H9 (cell line): ENCODE results near the gene TUBGCP6. TPM values are rescaled to one million over a fixed set of nuclear protein-coding genes. Genes with fewer than 3 reads are reported as not detected.
A peak's percentile ranks its signal among the peaks of the same experiment; 100 is the strongest.

ENCODE experiments used
- DNase-seq: peaks from one replicate; pipeline ENCODE4 v3.0.0-alpha.2; 2017
- H2AFZ ChIP-seq: one replicate; pipeline ENCODE4 v1.6.1; 2013; ENCODE audit warnings: mild to moderate bottlenecking, low read length, control low read depth, moderate library complexity
- H2AK5ac ChIP-seq: 2 replicates; pipeline ENCODE4 v1.6.1; 2013; ENCODE audit warnings: low read length, control low read depth, mixed read lengths; ENCODE audit not compliant: insufficient read length
- H2BK120ac ChIP-seq: one replicate; pipeline ENCODE4 v1.6.1; 2013; ENCODE audit warnings: low read depth, mild to moderate bottlenecking, low read length, control low read depth, inconsistent platforms; ENCODE audit not compliant: poor library complexity, severe bottlenecking
- H2BK12ac ChIP-seq: 2 replicates; pipeline ENCODE4 v1.6.1; 2013; ENCODE audit warnings: low read length, control low read depth, mixed read lengths, low read depth; ENCODE audit not compliant: insufficient read length
- H2BK15ac ChIP-seq: 2 replicates; pipeline ENCODE4 v1.6.1; 2013; ENCODE audit warnings: low read depth, low read length, control low read depth
- H2BK20ac ChIP-seq: one replicate; pipeline ENCODE4 v1.6.1; 2013; ENCODE audit warnings: low read depth, mild to moderate bottlenecking, low read length, control low read depth, inconsistent platforms; ENCODE audit not compliant: poor library complexity, severe bottlenecking
- H2BK5ac ChIP-seq: 2 replicates; pipeline ENCODE4 v1.6.1; 2013; ENCODE audit warnings: low read length, control low read depth, mixed read lengths; ENCODE audit not compliant: insufficient read length
- H3K14ac ChIP-seq: 2 replicates; pipeline ENCODE4 v1.6.1; 2013; ENCODE audit warnings: low read length, control low read depth; ENCODE audit not compliant: insufficient read depth
- H3K18ac ChIP-seq: 2 replicates; pipeline ENCODE4 v1.6.1; 2013; ENCODE audit warnings: low read depth, mild to moderate bottlenecking, mixed read lengths, low read length, control low read depth; ENCODE audit not compliant: insufficient read length
- H3K23ac ChIP-seq: 2 replicates; pipeline ENCODE4 v1.6.1; 2013; ENCODE audit warnings: low read length, control low read depth, mixed read lengths, low read depth; ENCODE audit not compliant: insufficient read length
- H3K23me2 ChIP-seq: 2 replicates; pipeline ENCODE4 v1.6.1; 2013; ENCODE audit warnings: low read depth, mild to moderate bottlenecking, mixed read lengths, low read length, control low read depth; ENCODE audit not compliant: insufficient read length, poor library complexity, severe bottlenecking
- H3K27ac ChIP-seq: 2 replicates; pipeline ENCODE4 v1.5.1; 2013; ENCODE audit warnings: low read length, control low read depth, mixed read lengths, low read depth; ENCODE audit not compliant: insufficient read length
- H3K27me3 ChIP-seq: 2 replicates; pipeline ENCODE4 v1.6.1; 2013; ENCODE audit warnings: low read length, control low read depth, inconsistent platforms; ENCODE audit not compliant: insufficient read depth
- H3K4ac ChIP-seq: 2 replicates; pipeline ENCODE4 v1.6.1; 2013; ENCODE audit warnings: low read depth, mild to moderate bottlenecking, control low read depth, inconsistent platforms, low read length, moderate library complexity
- H3K4me1 ChIP-seq: 2 replicates; pipeline ENCODE4 v1.6.1; 2013; ENCODE audit warnings: low read length, control low read depth, inconsistent platforms; ENCODE audit not compliant: insufficient read depth
- H3K4me2 ChIP-seq: 2 replicates; pipeline ENCODE4 v1.6.1; 2013; ENCODE audit warnings: low read length, control low read depth, mixed read lengths; ENCODE audit not compliant: insufficient read length, insufficient read depth
- H3K56ac ChIP-seq: 2 replicates; pipeline ENCODE4 v1.6.1; 2013; ENCODE audit warnings: low read depth, mild to moderate bottlenecking, mixed read lengths, low read length, control low read depth; ENCODE audit not compliant: insufficient read length
- H3K79me1 ChIP-seq: 2 replicates; pipeline ENCODE4 v1.6.1; 2013; ENCODE audit warnings: low read depth, mild to moderate bottlenecking, moderate library complexity, low read length, control low read depth, inconsistent platforms; ENCODE audit not compliant: insufficient read depth, poor library complexity, severe bottlenecking
- H3K79me2 ChIP-seq: 2 replicates; pipeline ENCODE4 v1.6.1; 2013; ENCODE audit warnings: low read length, control low read depth, inconsistent platforms; ENCODE audit not compliant: insufficient read depth
- H3K9ac ChIP-seq: 2 replicates; pipeline ENCODE4 v1.6.1; 2013; ENCODE audit warnings: low read length, control low read depth, mixed read lengths; ENCODE audit not compliant: insufficient read length; ENCODE audit errors: extremely low read depth
- H3K9me3 ChIP-seq: one replicate; pipeline ENCODE4 v1.6.1; 2013; ENCODE audit warnings: low read depth, low read length, inconsistent platforms; ENCODE audit not compliant: control insufficient read depth
- H3T11ph ChIP-seq: one replicate; pipeline ENCODE4 v1.6.1; 2013; ENCODE audit warnings: mild to moderate bottlenecking, low read length, control low read depth, inconsistent platforms
- H4K20me1 ChIP-seq: one replicate; pipeline ENCODE4 v1.6.1; 2013; ENCODE audit not compliant: control insufficient read depth, insufficient read length, insufficient read depth
- H4K5ac ChIP-seq: 2 replicates; pipeline ENCODE4 v1.6.1; 2013; ENCODE audit warnings: low read depth, mild to moderate bottlenecking, mixed read lengths, low read length, control low read depth; ENCODE audit not compliant: insufficient read length
- H4K8ac ChIP-seq: replicated peaks from 2 replicates; pipeline ENCODE4 v1.6.1; 2013; ENCODE audit warnings: low read length, control low read depth, mixed read lengths, low read depth; ENCODE audit not compliant: insufficient read length
- H4K91ac ChIP-seq: 2 replicates; pipeline ENCODE4 v1.6.1; 2013; ENCODE audit warnings: low read depth, mild to moderate bottlenecking, moderate library complexity, mixed read lengths, low read length, control low read depth; ENCODE audit not compliant: insufficient read length
- H3K27ac Mint-ChIP-seq, 3 experiments: 2 replicates in 2 of 3; 3 replicates in 1 of 3; pipeline ENCODE4 v1.8.0; 2020 to 2021; ENCODE audit warnings: mixed read lengths in 3 of 3, mild to moderate bottlenecking in 1 of 3, moderate library complexity in 1 of 3
- H3K27me3 Mint-ChIP-seq: 2 replicates; pipeline ENCODE4 v1.8.0; 2021; ENCODE audit warnings: low read depth, mild to moderate bottlenecking, moderate library complexity, mixed read lengths
- H3K36me3 Mint-ChIP-seq, 3 experiments: 2 replicates in 2 of 3; 3 replicates in 1 of 3; pipeline ENCODE4 v1.8.0; 2020 to 2021; ENCODE audit warnings: low read depth in 3 of 3, mixed read lengths in 3 of 3; ENCODE audit not compliant: insufficient read depth in 1 of 3
- H3K4me1 Mint-ChIP-seq, 2 experiments: 2 replicates each; pipeline ENCODE4 v1.8.0; 2020; ENCODE audit warnings: mixed read lengths in 2 of 2
- H3K4me3 Mint-ChIP-seq, 2 experiments: 2 replicates in 1 of 2; 3 replicates in 1 of 2; pipeline ENCODE4 v1.8.0; 2020 to 2021; ENCODE audit warnings: mild to moderate bottlenecking in 2 of 2, mixed read lengths in 2 of 2, moderate library complexity in 1 of 2
- H3K9me3 Mint-ChIP-seq, 2 experiments: 2 replicates in 1 of 2; 3 replicates in 1 of 2; pipeline ENCODE4 v1.8.0; 2020; ENCODE audit warnings: mild to moderate bottlenecking in 2 of 2, mixed read lengths in 2 of 2, moderate library complexity in 1 of 2
- CTCF ChIP-seq: fragments of 200-600 bp; sonication (generic); conservative IDR thresholded peaks from 3 replicates; pipeline ENCODE4 v1.8.0; 2021; ENCODE audit warnings: antibody characterized with exemption, mild to moderate bottlenecking
- WGBS: extraction: QIAGEN DNeasy Blood & Tissue Kit; methylation state at CpG from one replicate; pipeline ENCODE4 v1.1.7; 2013; ENCODE audit warnings: missing lambda C conversion rate, low lambda C conversion rate, mixed read lengths; ENCODE audit not compliant: insufficient read length; ENCODE audit errors: extremely low coverage; 5-methylcytosine and 5-hydroxymethylcytosine counted together
- total RNA-seq: library from RNA; stranded (reverse); gene quantifications from 2 replicates; pipeline ENCODE4 v1.2.1, GENCODE V29; 2021

The TUBGCP6 gene
- total RNA-seq, 1 experiment from 2014 or later: 29.0 TPM

- peaks cover 13% of the 10 kb centered on the region for H3K23me2 ChIP-seq
- peaks cover 3% of the 10 kb centered on the region for H4K20me1 ChIP-seq
- H3K4me2 ChIP-seq: no peak overlapping the region
- H3K27me3 Mint-ChIP-seq: no peaks in the 10 kb centered on the region
- H2AFZ ChIP-seq: no peak overlapping the region
- H3K9me3 ChIP-seq: no peaks in the 10 kb centered on the region
- H3K27ac Mint-ChIP-seq: no peak overlapping the region
- no peak overlapping the region for H3K14ac ChIP-seq
- no peak overlapping the region for H2BK5ac ChIP-seq
- H3K4ac ChIP-seq: no peak overlapping the region
- no peaks in the 10 kb centered on the region for H3K27me3 ChIP-seq
- peak overlapping the region in 1 of 2 experiments; percentile 54; a peak in 1 of 5 replicates for H3K4me3 Mint-ChIP-seq
- no peak overlapping the region for H4K8ac ChIP-seq
- H3K79me2 ChIP-seq: no peaks in the 10 kb centered on the region; the same call in 1 of the 2 replicates
- no peak overlapping the region for H3K23ac ChIP-seq
- no CpG with 5 or more reads among the region's 1 CpG for WGBS
- H3K79me1 ChIP-seq: no peaks in the 10 kb centered on the region
- no peaks in the 10 kb centered on the region for H3K4me1 ChIP-seq
- H3T11ph ChIP-seq: no peak overlapping the region
- H2BK15ac ChIP-seq: no peak overlapping the region
- H4K91ac ChIP-seq: no peak overlapping the region
- H2BK20ac ChIP-seq: no peak overlapping the region
- no peak overlapping the region for H2BK12ac ChIP-seq
- DNase-seq: no peak
- peaks cover 12 to 17% of the 10 kb centered on the region in 2 experiments for H3K4me1 Mint-ChIP-seq
- TF ChIP-seq CTCF: no peak
- H2AK5ac ChIP-seq: no peak overlapping the region
- peaks cover 16 to 42% (median 38%) of the 10 kb centered on the region in 3 experiments for H3K36me3 Mint-ChIP-seq
- H2BK120ac ChIP-seq: no peak overlapping the region
- H3K18ac ChIP-seq: no peak overlapping the region
- H3K27ac ChIP-seq: no peak overlapping the region
- no peak overlapping the region for H3K9ac ChIP-seq
- H3K9me3 Mint-ChIP-seq: peaks cover 5 to 6% of the 10 kb centered on the region in 2 experiments; a peak in 3 of 5 replicates
- no peak overlapping the region for H3K56ac ChIP-seq
- no peak overlapping the region for H4K5ac ChIP-seq
Measured at GRCh38 chr22:50203288-50203687, 41.5 kb downstream of the TUBGCP6 start.
